CD4-positive, alpha-beta memory T cell (primary cell): ENCODE data around the gene CTSH. TPM values are rescaled to one million over a fixed set of nuclear protein-coding genes. Genes with fewer than 3 reads are reported as not detected.

Experiments
- CTCF ChIA-PET: fragments of 350-600 bp; sonication (Branson Sonifier 250); formaldehyde crosslinking; loops from one replicate; lab custom pipeline; 2021; ENCODE audit warnings: inconsistent platforms; ENCODE audit not compliant: partially characterized antibody; lab: Charles Lee
- POLR2A ChIA-PET: fragments of 350-600 bp; sonication (Branson Sonifier 250); formaldehyde crosslinking; loops from one replicate; lab custom pipeline; 2021; ENCODE audit not compliant: partially characterized antibody; lab: Charles Lee
- DNase-seq, 5 donors: peaks; one replicate each; pipeline versions ENCODE4 v3.0.0 to v3.0.0-alpha.2; 2020 to 2022; ENCODE audit warnings: mixed read lengths in 1 of 5
- H3K27ac ChIP-seq: one replicate; pipeline ENCODE4 v1.7.0; 2013; ENCODE audit warnings: low read depth, low read length
- H3K27me3 ChIP-seq: 2 replicates; pipeline ENCODE4 v1.7.0; 2013; ENCODE audit warnings: mild to moderate bottlenecking, low read length, moderate library complexity; ENCODE audit not compliant: insufficient read depth
- H3K36me3 ChIP-seq: 2 replicates; pipeline ENCODE4 v1.7.0; 2013; ENCODE audit warnings: mild to moderate bottlenecking, low read length, moderate library complexity; ENCODE audit not compliant: insufficient read depth
- H3K4me1 ChIP-seq: 2 replicates; pipeline ENCODE4 v1.7.0; 2013; ENCODE audit warnings: mild to moderate bottlenecking, low read length, moderate library complexity; ENCODE audit not compliant: insufficient read depth
- H3K4me3 ChIP-seq, 2 donors: one replicate each; pipeline ENCODE4 v1.7.0; 2013; ENCODE audit warnings: low read length in 2 of 2, mild to moderate bottlenecking in 1 of 2
- H3K9me3 ChIP-seq, 2 donors: one replicate each; pipeline ENCODE4 v1.7.0; 2013; ENCODE audit warnings: low read length in 2 of 2, control low read depth in 1 of 2; ENCODE audit not compliant: control insufficient read depth in 1 of 2
- H3K27ac Mint-ChIP-seq, 7 donors: one replicate each; pipeline ENCODE4 v1.8.0; 2020 to 2021; ENCODE audit warnings: mixed read lengths in 7 of 7, mild to moderate bottlenecking in 6 of 7, inconsistent platforms in 3 of 7, moderate library complexity in 3 of 7
- H3K27me3 Mint-ChIP-seq, 2 donors: one replicate each; pipeline ENCODE4 v1.8.0; 2020 to 2021; ENCODE audit warnings: mixed read lengths in 2 of 2
- H3K36me3 Mint-ChIP-seq, 2 donors: one replicate each; pipeline ENCODE4 v1.8.0; 2020 to 2021; ENCODE audit warnings: mixed read lengths in 2 of 2, inconsistent platforms in 1 of 2, mild to moderate bottlenecking in 1 of 2
- H3K4me1 Mint-ChIP-seq, 4 donors: one replicate each; pipeline ENCODE4 v1.8.0; 2020 to 2021; ENCODE audit warnings: mixed read lengths in 4 of 4, mild to moderate bottlenecking in 1 of 4
- H3K4me3 Mint-ChIP-seq, 8 donors: one replicate each; pipeline ENCODE4 v1.8.0; 2020 to 2021; ENCODE audit warnings: mixed read lengths in 8 of 8, mild to moderate bottlenecking in 7 of 8, moderate library complexity in 6 of 8, inconsistent platforms in 3 of 8
- H3K9me3 Mint-ChIP-seq, 8 donors: one replicate each; pipeline ENCODE4 v1.8.0; 2020 to 2021; ENCODE audit warnings: mixed read lengths in 8 of 8, mild to moderate bottlenecking in 5 of 8, inconsistent platforms in 3 of 8, moderate library complexity in 1 of 8
- intact Hi-C: fragments of 100-400 bp; cut with micrococcal nuclease; formaldehyde crosslinking; loops from one replicate; pipeline ENCODE4 v1.15.1; 2023
- polyA plus RNA-seq, 2 donors: library from polyadenylated mRNA; unstranded; fragments of 300-500 nt; fragmentation: Illumina TruSeq; gene quantifications; one replicate each; pipeline ENCODE4 v1.2.3, GENCODE V29; 2021
- total RNA-seq, 2 experiments: library from RNA; stranded (reverse); gene quantifications; one replicate each; pipeline ENCODE4 v1.2.3, GENCODE V29; 2021

CTSH gene
- total and polyA plus RNA-seq, 4 experiments from 2014 or later, result 32.8 to 152 (median 92.8) TPM

DNA sequence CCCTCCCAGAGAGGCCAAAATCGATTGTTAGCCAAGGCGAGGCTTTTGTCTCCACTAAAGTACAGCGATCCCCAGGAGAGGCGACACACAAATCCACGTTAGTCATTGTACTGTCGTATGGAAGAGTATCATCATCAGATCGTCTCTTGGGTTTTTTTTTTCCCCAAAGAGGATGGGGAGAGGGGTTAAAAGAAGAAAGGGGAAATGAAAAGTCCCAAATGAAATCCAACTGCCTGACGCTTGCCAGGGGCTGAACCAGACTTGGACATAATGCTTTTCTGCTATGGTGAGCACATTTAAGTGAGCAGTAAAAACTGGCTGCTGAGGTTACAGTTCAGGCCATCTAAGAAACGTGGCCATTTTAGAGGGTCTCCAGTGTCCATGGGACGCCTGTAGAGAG is 37.9 kb upstream of the CTSH start:
- Mint-ChIP-seq H3K27ac (no peak overlapping the region), H3K4me3 (no peak overlapping the region), H3K9me3 (no peaks in the 10 kb centered on the region), H3K36me3 (no peaks in the 10 kb centered on the region), H3K4me1 (peaks cover 0 to 2% (median 0%) of the 10 kb centered on the region in 4 donors), H3K27me3 (peaks cover 1 to 5% of the 10 kb centered on the region in 2 donors)
- Histone ChIP-seq H3K4me3 (no peak overlapping the region), H3K9me3 (no peaks in the 10 kb centered on the region), H3K27ac (no peak overlapping the region), H3K36me3 (no peaks in the 10 kb centered on the region), H3K4me1 (no peaks in the 10 kb centered on the region), H3K27me3 (no peaks in the 10 kb centered on the region)
- intact Hi-C loops, result no loop called here
- ChIA-PET POLR2A (no interaction called here), CTCF (interaction anchor here (0.6 kb wide), 1 partner anchor 69 kb away, joined by 3 read pairs; no protein-coding TSS in a partner anchor)
- no peak for DNase-seq

DNA sequence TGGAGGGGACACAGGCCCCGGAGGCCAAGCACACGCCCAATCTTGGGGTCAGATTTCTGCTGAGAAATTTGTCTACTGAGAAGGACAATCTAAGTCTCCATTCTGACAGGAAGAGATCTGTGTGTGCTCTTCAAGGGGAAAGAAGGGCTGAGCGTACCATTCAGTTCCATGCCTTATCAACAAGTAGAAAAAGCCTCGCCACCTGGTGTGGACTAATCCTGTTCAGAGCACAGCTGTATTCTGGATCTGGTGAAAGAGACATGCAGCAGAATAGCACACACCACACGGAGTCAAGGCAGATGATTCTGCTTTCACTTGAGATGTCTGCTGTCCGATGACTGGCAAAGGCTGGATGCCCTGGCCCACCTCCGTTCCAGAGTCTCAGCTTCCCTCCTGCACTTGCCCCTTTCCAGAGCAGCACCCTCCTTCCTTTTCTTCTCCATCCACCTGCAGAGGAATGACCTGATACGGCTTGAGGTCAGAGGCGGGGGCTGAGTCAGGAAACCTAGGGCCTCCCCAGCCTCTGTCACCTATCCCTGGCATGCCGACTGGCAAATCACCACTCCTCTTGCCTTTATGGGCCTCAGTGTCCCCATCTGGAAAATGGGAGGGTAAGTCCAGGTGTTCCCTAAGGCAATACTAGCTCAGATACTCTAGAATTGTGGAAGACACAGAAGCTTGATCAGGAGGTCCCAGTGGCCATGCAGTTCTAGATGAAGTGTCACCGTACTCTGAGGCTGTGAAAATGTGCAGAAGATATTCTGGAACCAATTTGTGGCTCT is 36.9 kb upstream of the CTSH start:
- Histone ChIP-seq H3K27ac (no peak overlapping the region), H3K4me3 (no peak overlapping the region), H3K36me3 (no peaks in the 10 kb centered on the region), H3K27me3 (no peaks in the 10 kb centered on the region), H3K4me1 (peaks cover 3% of the 10 kb centered on the region), H3K9me3 (no peaks in the 10 kb centered on the region)
- no peaks in the 10 kb centered on the region for H3K36me3 Mint-ChIP-seq
- no peak overlapping the region for H3K4me3 Mint-ChIP-seq
- no peaks in the 10 kb centered on the region for H3K9me3 Mint-ChIP-seq
- CTCF ChIA-PET, result interaction anchor here (4.3 kb wide), 1 partner anchor 74 kb away, joined by 28 read pairs; no protein-coding TSS in a partner anchor
- H3K27ac Mint-ChIP-seq, result no peak overlapping the region
- H3K4me1 Mint-ChIP-seq, result peaks cover 0 to 7% (median 5%) of the 10 kb centered on the region in 4 donors
- peaks cover 1 to 5% of the 10 kb centered on the region in 2 donors for H3K27me3 Mint-ChIP-seq
- POLR2A ChIA-PET, result no interaction called here
- intact Hi-C loops, result no loop called here
- DNase-seq, result no peak

- Mint-ChIP-seq H3K27me3 (peaks cover 0 to 3% of the 10 kb centered on the region in 2 donors), H3K36me3 (no peaks in the 10 kb centered on the region), H3K9me3 (no peaks in the 10 kb centered on the region), H3K27ac (no peak overlapping the region), H3K4me1 (peaks cover 0 to 7% (median 5%) of the 10 kb centered on the region in 4 donors), H3K4me3 (no peak overlapping the region)
- POLR2A ChIA-PET, result no interaction called here
- intact Hi-C loops, result loop anchor here (1.0 kb wide), 1 partner anchor 70 kb away; no protein-coding TSS in a partner anchor
- DNase-seq, result peak in 4 of 5 donors; percentile 34 to 37 (median 37)
- Histone ChIP-seq H3K27ac (no peak overlapping the region), H3K4me3 (no peak overlapping the region), H3K9me3 (no peaks in the 10 kb centered on the region), H3K27me3 (no peaks in the 10 kb centered on the region), H3K36me3 (no peaks in the 10 kb centered on the region), H3K4me1 (peaks cover 3% of the 10 kb centered on the region)
- CTCF ChIA-PET, result interaction anchor here (0.8 to 4.3 kb wide), 10 partner anchors 9 to 120 kb away, joined by 3 to 28 read pairs (median 6); partner anchors contain the start of gene CTSH
Observed at GRCh38 chr15:78979456-78980320, 34.8 kb upstream of the CTSH start.

GRCh38 chr15:78978601-78979179 is 33.8 kb upstream of the CTSH start:
- Histone ChIP-seq H3K27ac (no peak overlapping the region), H3K36me3 (no peaks in the 10 kb centered on the region), H3K9me3 (no peaks in the 10 kb centered on the region), H3K4me1 (peaks cover 3% of the 10 kb centered on the region), H3K27me3 (no peaks in the 10 kb centered on the region), H3K4me3 (no peak overlapping the region)
- intact Hi-C loops, result loop anchor here (1.0 kb wide), 1 partner anchor 69 kb away; no protein-coding TSS in a partner anchor
- POLR2A ChIA-PET, result no interaction called here
- DNase-seq, result no peak
- peak overlapping the region in 2 of 7 donors; percentile 52 to 88 for H3K27ac Mint-ChIP-seq
- peaks cover 0 to 7% (median 5%) of the 10 kb centered on the region in 4 donors for H3K4me1 Mint-ChIP-seq
- no peak overlapping the region for H3K4me3 Mint-ChIP-seq
- no peaks in the 10 kb centered on the region for H3K9me3 Mint-ChIP-seq
- no peaks in the 10 kb centered on the region for H3K36me3 Mint-ChIP-seq
- CTCF ChIA-PET, result interaction anchor here (1.0 to 4.3 kb wide), 8 partner anchors 11 to 119 kb away, joined by 3 to 28 read pairs (median 6); partner anchors contain the start of gene CTSH
- peaks cover 0 to 3% of the 10 kb centered on the region in 2 donors for H3K27me3 Mint-ChIP-seq

GRCh38 chr15:78977591-78978347 is 32.9 kb upstream of the CTSH start:
- peaks cover 3% of the 10 kb centered on the region for H3K4me1 ChIP-seq
- H3K4me1 Mint-ChIP-seq, result peaks cover 0 to 7% (median 5%) of the 10 kb centered on the region in 4 donors
- no peaks in the 10 kb centered on the region for H3K36me3 Mint-ChIP-seq
- no peak overlapping the region for H3K27ac ChIP-seq
- H3K9me3 ChIP-seq, result no peaks in the 10 kb centered on the region
- H3K27ac Mint-ChIP-seq, result peak overlapping the region in 2 of 7 donors; percentile 21 to 62
- ChIA-PET CTCF (interaction anchor here (2.2 to 4.3 kb wide), 2 partner anchors 10 to 70 kb away, joined by 9 to 28 read pairs; no protein-coding TSS in a partner anchor), POLR2A (no interaction called here)
- no peaks in the 10 kb centered on the region for H3K27me3 Mint-ChIP-seq
- no peaks in the 10 kb centered on the region for H3K27me3 ChIP-seq
- intact Hi-C loops, result no loop called here
- H3K36me3 ChIP-seq, result no peaks in the 10 kb centered on the region
- no peak overlapping the region for H3K4me3 ChIP-seq
- DNase-seq, result no peak
- H3K4me3 Mint-ChIP-seq, result no peak overlapping the region
- no peaks in the 10 kb centered on the region for H3K9me3 Mint-ChIP-seq

GRCh38 chr15:78977091-78977571 is 32.3 kb upstream of the CTSH start:
- H3K27ac ChIP-seq, result no peak overlapping the region

More at GRCh38 chr15:78977091-78977571, 32.3 kb upstream of the CTSH start:
- H3K4me1 ChIP-seq, result peaks cover 3% of the 10 kb centered on the region
- no peaks in the 10 kb centered on the region for H3K9me3 ChIP-seq
- no peak overlapping the region for H3K4me3 Mint-ChIP-seq
- no peaks in the 10 kb centered on the region for H3K27me3 ChIP-seq
- peaks cover 0 to 7% (median 5%) of the 10 kb centered on the region in 4 donors for H3K4me1 Mint-ChIP-seq
- intact Hi-C loops, result no loop called here
- ChIA-PET CTCF (no interaction called here), POLR2A (no interaction called here)
- DNase-seq, result no peak
- peak overlapping the region in 4 of 7 donors; percentile 21 to 68 (median 57) for H3K27ac Mint-ChIP-seq
- H3K27me3 Mint-ChIP-seq, result no peaks in the 10 kb centered on the region
- H3K4me3 ChIP-seq, result no peak overlapping the region
- no peaks in the 10 kb centered on the region for H3K36me3 ChIP-seq
- H3K36me3 Mint-ChIP-seq, result no peaks in the 10 kb centered on the region
- no peaks in the 10 kb centered on the region for H3K9me3 Mint-ChIP-seq
